HepG2 (cell line): ENCODE data around the gene AEN. TPM values are rescaled to one million over a fixed set of nuclear protein-coding genes. Genes with fewer than 3 reads are reported as not detected.
A peak's percentile ranks its signal among the peaks of the same experiment; 100 is the strongest.

Experiments
- EHMT2 ChIP-seq: fragments of 200-600 bp; sonication (generic); IDR thresholded peaks from 2 replicates; pipeline ENCODE4 v1.7.0; 2017; ENCODE audit warnings: antibody characterized with exemption, low read depth, low read length, borderline replicate concordance
- ETV5 ChIP-seq: IDR thresholded peaks from 2 replicates; pipeline ENCODE4 v1.6.1; 2018; ENCODE audit warnings: missing biosample characterization, missing genetic modification reagents, inconsistent platforms, borderline replicate concordance
- HNRNPK ChIP-seq: fragments of 200-400 bp; formaldehyde crosslinking; IDR thresholded peaks from 2 replicates; pipeline ENCODE4 v1.6.1; 2018; ENCODE audit warnings: low read length, low read depth, moderate library complexity, mild to moderate bottlenecking; ENCODE audit not compliant: poor library complexity, severe bottlenecking
- HOXA3 ChIP-seq: sonication (generic); formaldehyde crosslinking; IDR thresholded peaks from 2 replicates; pipeline ENCODE4 v1.5.0; 2020; ENCODE audit warnings: missing genetic modification reagents
- MAZ ChIP-seq, 2 experiments: sonication (generic) in 1 of 2; formaldehyde crosslinking in 1 of 2; IDR thresholded peaks; 2 replicates each; pipeline versions ENCODE4 v1.5.0 to v1.6.1; 2012 to 2020; ENCODE audit warnings: low read depth in 2 of 2, mild to moderate bottlenecking in 2 of 2, borderline replicate concordance in 1 of 2, improper control_type of control experiment in 1 of 2, low read length in 1 of 2, missing genetic modification reagents in 1 of 2, moderate library complexity in 1 of 2
- POLR2AphosphoS5 ChIP-seq: IDR thresholded peaks from 2 replicates; pipeline ENCODE4 v1.6.1; 2012; ENCODE audit warnings: low read depth, low read length
- RBM39 ChIP-seq: fragments of 200-400 bp; formaldehyde crosslinking; IDR thresholded peaks from one replicate; pipeline ENCODE4 v1.6.1; 2018; ENCODE audit warnings: antibody characterized with exemption, mild to moderate bottlenecking, low read depth, low read length; ENCODE audit not compliant: poor library complexity, severe bottlenecking
- TCF7 ChIP-seq: sonication (generic); IDR thresholded peaks from 2 replicates; pipeline ENCODE4 v1.6.1; 2016; ENCODE audit warnings: antibody characterized with exemption, low read depth
- ZNF354B ChIP-seq: sonication (generic); formaldehyde crosslinking; IDR thresholded peaks from 2 replicates; pipeline ENCODE4 v1.8.0; 2022; ENCODE audit warnings: mild to moderate bottlenecking, missing genetic modification reagents
- ZNF607 ChIP-seq: sonication (generic); formaldehyde crosslinking; IDR thresholded peaks from 2 replicates; pipeline ENCODE4 v1.5.1; 2020; ENCODE audit warnings: missing genetic modification reagents, mild to moderate bottlenecking, borderline replicate concordance
- ZNF629 ChIP-seq: sonication (generic); formaldehyde crosslinking; conservative IDR thresholded peaks from 2 replicates; pipeline ENCODE4 v1.5.0; 2020; ENCODE audit warnings: missing genetic modification reagents
- ZSCAN12 ChIP-seq: sonication (generic); formaldehyde crosslinking; IDR thresholded peaks from 2 replicates; pipeline ENCODE4 v1.9.0; 2021; ENCODE audit warnings: mild to moderate bottlenecking, missing genetic modification reagents
- polyA plus RNA-seq, 8 experiments: library from polyadenylated mRNA; depleted of rRNA in 3 of 8; stranded (reverse) in 7 of 8; unstranded in 1 of 8; fragments of >200 nt; fragmentation: Illumina TruSeq in 4 of 8; extraction: Trizol in 4 of 8; gene quantifications; 2 replicates each; pipeline versions ENCODE4 v1.2.1 to v1.2.3, GENCODE V29; 2011 to 2016; ENCODE audit warnings: low read depth in 4 of 8, missing spikeins in 1 of 8, mixed read lengths in 1 of 8; ENCODE audit not compliant: insufficient read depth in 1 of 8
- total RNA-seq, 5 experiments: library from RNA; depleted of rRNA; stranded (reverse); fragments of >200 nt; fragmentation: Illumina TruSeq; extraction: Trizol; gene quantifications; 2 replicates each; pipeline ENCODE4 v1.2.3, GENCODE V29; 2016; ENCODE audit warnings: low read depth in 1 of 5
- TF ChIP-seq, protein P1 (sequence below): sonication (generic); formaldehyde crosslinking; IDR thresholded peaks from 2 replicates; pipeline ENCODE4 v1.4.0; 2020; ENCODE audit warnings: missing genetic modification reagents
- TF ChIP-seq, protein P2 (sequence below): IDR thresholded peaks from 2 replicates; pipeline ENCODE4 v1.6.1; 2016; ENCODE audit warnings: missing genetic modification reagents, missing compliant biosample characterization
- TF ChIP-seq, protein P3 (sequence below): sonication (generic); formaldehyde crosslinking; IDR thresholded peaks from 2 replicates; pipeline ENCODE4; 2020; ENCODE audit warnings: missing genetic modification reagents, mild to moderate bottlenecking, borderline replicate concordance
- TF ChIP-seq, protein P4 (sequence below): sonication (generic); IDR thresholded peaks from 2 replicates; pipeline ENCODE4 v1.6.1; 2016; ENCODE audit warnings: low read depth, borderline replicate concordance
- TF ChIP-seq, protein P5 (sequence below): sonication (generic); formaldehyde crosslinking; conservative IDR thresholded peaks from 2 replicates; pipeline ENCODE4 v1.5.0; 2020; ENCODE audit warnings: missing genetic modification reagents
- TF ChIP-seq, protein P6 (sequence below): IDR thresholded peaks from 2 replicates; pipeline ENCODE4 v1.6.1; 2016; ENCODE audit warnings: missing compliant biosample characterization, missing genetic modification reagents, borderline replicate concordance

AEN gene
- total and polyA plus RNA-seq, 2 of the 13 experiments (the other 11 are each of a cell fraction or from before 2014, with no cell fraction given), result 51.3 to 118 TPM

DNA sequence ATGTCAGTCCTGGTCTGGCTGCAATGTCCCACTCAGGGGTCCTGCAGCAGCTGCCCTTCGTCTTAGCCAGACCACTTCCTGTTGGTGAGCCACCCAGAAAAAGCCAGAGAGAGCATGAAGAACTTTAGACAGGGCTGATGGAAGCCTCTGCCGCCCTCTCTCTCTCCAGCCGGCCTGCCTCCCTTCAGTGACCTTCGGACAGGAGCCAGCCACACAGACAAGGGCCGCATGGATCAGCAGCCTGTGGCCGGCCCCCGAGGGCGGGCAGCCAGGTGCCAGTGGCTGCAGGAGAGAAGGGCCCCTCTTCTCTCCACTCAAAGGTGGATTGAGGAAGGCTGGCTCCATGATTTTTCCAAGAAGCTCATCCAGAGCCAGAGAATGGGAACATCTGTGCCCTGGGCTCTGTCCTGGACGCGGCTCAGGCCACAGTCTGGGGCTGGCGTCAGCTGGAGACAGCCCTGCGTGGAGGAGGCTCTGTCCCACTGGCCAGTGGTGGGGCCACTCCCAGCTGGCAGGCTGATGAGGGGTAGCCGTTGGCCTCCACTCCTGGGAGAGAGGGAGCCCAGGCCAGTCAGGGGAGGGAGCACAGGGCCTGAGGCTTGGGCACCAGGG is 60.6 kb downstream of the AEN start (continued):
- TF ChIP-seq, protein P1, sequence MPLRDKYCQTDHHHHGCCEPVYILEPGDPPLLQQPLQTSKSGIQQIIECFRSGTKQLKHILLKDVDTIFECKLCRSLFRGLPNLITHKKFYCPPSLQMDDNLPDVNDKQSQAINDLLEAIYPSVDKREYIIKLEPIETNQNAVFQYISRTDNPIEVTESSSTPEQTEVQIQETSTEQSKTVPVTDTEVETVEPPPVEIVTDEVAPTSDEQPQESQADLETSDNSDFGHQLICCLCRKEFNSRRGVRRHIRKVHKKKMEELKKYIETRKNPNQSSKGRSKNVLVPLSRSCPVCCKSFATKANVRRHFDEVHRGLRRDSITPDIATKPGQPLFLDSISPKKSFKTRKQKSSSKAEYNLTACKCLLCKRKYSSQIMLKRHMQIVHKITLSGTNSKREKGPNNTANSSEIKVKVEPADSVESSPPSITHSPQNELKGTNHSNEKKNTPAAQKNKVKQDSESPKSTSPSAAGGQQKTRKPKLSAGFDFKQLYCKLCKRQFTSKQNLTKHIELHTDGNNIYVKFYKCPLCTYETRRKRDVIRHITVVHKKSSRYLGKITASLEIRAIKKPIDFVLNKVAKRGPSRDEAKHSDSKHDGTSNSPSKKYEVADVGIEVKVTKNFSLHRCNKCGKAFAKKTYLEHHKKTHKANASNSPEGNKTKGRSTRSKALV (CRISPR knock-in tag), result peak; percentile 35; the same call in 1 of the 2 replicates
- TF ChIP-seq EHMT2 (peak; percentile 78), HOXA3 (CRISPR knock-in tag) (peak; percentile 52; the same call in 1 of the 2 replicates), RBM39 (no peak), ZSCAN12 (CRISPR knock-in tag) (no peak), TCF7 (no peak; the same call in 1 of the 2 replicates), MAZ (IDR thresholded peaks at IDR 0.05; ENCODE audit: borderline replicate concordance, low read depth, low read length) (no peak), MAZ (CRISPR knock-in tag; IDR thresholded peaks at IDR 0.05; ENCODE audit: low read depth) (peak; percentile 54; the same call in 1 of the 2 replicates), HNRNPK (no peak), POLR2AphosphoS5 (peak; percentile 40; the same call in 1 of the 2 replicates), ETV5 (0 out of 2 replicates have a peak, but pooled peaks have one; percentile 17), ZNF607 (CRISPR knock-in tag) (peak; percentile 73; the same call in 1 of the 2 replicates), ZNF354B (no peak), ZNF629 (CRISPR knock-in tag) (peak; percentile 1; the same call in 1 of the 2 replicates)
- TF ChIP-seq, protein P2, sequence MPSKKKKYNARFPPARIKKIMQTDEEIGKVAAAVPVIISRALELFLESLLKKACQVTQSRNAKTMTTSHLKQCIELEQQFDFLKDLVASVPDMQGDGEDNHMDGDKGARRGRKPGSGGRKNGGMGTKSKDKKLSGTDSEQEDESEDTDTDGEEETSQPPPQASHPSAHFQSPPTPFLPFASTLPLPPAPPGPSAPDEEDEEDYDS (CRISPR knock-in tag), result peak; percentile 40; the same call in 1 of the 2 replicates
- TF ChIP-seq, protein P3, sequence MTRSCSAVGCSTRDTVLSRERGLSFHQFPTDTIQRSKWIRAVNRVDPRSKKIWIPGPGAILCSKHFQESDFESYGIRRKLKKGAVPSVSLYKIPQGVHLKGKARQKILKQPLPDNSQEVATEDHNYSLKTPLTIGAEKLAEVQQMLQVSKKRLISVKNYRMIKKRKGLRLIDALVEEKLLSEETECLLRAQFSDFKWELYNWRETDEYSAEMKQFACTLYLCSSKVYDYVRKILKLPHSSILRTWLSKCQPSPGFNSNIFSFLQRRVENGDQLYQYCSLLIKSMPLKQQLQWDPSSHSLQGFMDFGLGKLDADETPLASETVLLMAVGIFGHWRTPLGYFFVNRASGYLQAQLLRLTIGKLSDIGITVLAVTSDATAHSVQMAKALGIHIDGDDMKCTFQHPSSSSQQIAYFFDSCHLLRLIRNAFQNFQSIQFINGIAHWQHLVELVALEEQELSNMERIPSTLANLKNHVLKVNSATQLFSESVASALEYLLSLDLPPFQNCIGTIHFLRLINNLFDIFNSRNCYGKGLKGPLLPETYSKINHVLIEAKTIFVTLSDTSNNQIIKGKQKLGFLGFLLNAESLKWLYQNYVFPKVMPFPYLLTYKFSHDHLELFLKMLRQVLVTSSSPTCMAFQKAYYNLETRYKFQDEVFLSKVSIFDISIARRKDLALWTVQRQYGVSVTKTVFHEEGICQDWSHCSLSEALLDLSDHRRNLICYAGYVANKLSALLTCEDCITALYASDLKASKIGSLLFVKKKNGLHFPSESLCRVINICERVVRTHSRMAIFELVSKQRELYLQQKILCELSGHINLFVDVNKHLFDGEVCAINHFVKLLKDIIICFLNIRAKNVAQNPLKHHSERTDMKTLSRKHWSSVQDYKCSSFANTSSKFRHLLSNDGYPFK (CRISPR knock-in tag), result 0 out of 2 replicates have a peak, but pooled peaks have one; percentile 21
- TF ChIP-seq, protein P4, sequence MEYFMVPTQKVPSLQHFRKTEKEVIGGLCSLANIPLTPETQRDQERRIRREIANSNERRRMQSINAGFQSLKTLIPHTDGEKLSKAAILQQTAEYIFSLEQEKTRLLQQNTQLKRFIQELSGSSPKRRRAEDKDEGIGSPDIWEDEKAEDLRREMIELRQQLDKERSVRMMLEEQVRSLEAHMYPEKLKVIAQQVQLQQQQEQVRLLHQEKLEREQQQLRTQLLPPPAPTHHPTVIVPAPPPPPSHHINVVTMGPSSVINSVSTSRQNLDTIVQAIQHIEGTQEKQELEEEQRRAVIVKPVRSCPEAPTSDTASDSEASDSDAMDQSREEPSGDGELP, result peak; percentile 49; the same call in 1 of the 2 replicates
- TF ChIP-seq, protein P5, sequence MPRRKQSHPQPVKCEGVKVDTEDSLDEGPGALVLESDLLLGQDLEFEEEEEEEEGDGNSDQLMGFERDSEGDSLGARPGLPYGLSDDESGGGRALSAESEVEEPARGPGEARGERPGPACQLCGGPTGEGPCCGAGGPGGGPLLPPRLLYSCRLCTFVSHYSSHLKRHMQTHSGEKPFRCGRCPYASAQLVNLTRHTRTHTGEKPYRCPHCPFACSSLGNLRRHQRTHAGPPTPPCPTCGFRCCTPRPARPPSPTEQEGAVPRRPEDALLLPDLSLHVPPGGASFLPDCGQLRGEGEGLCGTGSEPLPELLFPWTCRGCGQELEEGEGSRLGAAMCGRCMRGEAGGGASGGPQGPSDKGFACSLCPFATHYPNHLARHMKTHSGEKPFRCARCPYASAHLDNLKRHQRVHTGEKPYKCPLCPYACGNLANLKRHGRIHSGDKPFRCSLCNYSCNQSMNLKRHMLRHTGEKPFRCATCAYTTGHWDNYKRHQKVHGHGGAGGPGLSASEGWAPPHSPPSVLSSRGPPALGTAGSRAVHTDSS, result no peak
- TF ChIP-seq, protein P6, sequence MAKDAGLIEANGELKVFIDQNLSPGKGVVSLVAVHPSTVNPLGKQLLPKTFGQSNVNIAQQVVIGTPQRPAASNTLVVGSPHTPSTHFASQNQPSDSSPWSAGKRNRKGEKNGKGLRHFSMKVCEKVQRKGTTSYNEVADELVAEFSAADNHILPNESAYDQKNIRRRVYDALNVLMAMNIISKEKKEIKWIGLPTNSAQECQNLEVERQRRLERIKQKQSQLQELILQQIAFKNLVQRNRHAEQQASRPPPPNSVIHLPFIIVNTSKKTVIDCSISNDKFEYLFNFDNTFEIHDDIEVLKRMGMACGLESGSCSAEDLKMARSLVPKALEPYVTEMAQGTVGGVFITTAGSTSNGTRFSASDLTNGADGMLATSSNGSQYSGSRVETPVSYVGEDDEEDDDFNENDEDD (CRISPR knock-in tag), result peak; percentile 58; the same call in 1 of the 2 replicates
